Mesenchymal stem cell (in vitro differentiated cells and primary cell): ENCODE results near the gene CASKIN2.

Experiments used
- DNase-seq: peaks from one replicate; pipeline ENCODE4 v3.0.0-alpha.2; 2013
- H2AFZ ChIP-seq: one replicate; pipeline ENCODE4 v1.6.1; 2013; ENCODE audit warnings: low read depth, mild to moderate bottlenecking, control low read depth, inconsistent platforms, low read length, moderate library complexity
- H2AK5ac ChIP-seq: 2 replicates; pipeline ENCODE4 v1.6.1; 2013; ENCODE audit warnings: low read length, moderate library complexity, mild to moderate bottlenecking, inconsistent platforms; ENCODE audit not compliant: severe bottlenecking
- H2BK120ac ChIP-seq: one replicate; pipeline ENCODE4 v1.6.1; 2013; ENCODE audit warnings: low read depth, mild to moderate bottlenecking, inconsistent platforms, low read length, moderate library complexity
- H2BK12ac ChIP-seq, 2 experiments: one replicate each; pipeline ENCODE4 v1.6.1; 2013; ENCODE audit warnings: inconsistent platforms in 2 of 2, low read length in 2 of 2, mild to moderate bottlenecking in 2 of 2, moderate library complexity in 2 of 2, control low read depth in 1 of 2
- H2BK15ac ChIP-seq: one replicate; pipeline ENCODE4 v1.6.1; 2013; ENCODE audit warnings: mild to moderate bottlenecking, low read depth, inconsistent platforms; ENCODE audit not compliant: poor library complexity, severe bottlenecking
- H2BK5ac ChIP-seq: 2 replicates; pipeline ENCODE4 v1.6.1; 2013; ENCODE audit warnings: low read depth, mild to moderate bottlenecking, low read length, control low read depth, inconsistent platforms; ENCODE audit not compliant: poor library complexity, severe bottlenecking
- H3K14ac ChIP-seq, 2 experiments: one replicate each; pipeline ENCODE4 v1.6.1; 2013; ENCODE audit warnings: inconsistent platforms in 2 of 2, low read length in 2 of 2, control low read depth in 1 of 2, mild to moderate bottlenecking in 1 of 2, moderate library complexity in 1 of 2
- H3K18ac ChIP-seq, 2 experiments: one replicate each; pipeline ENCODE4 v1.6.1; 2013; ENCODE audit warnings: inconsistent platforms in 2 of 2, low read length in 2 of 2, control low read depth in 1 of 2, low read depth in 1 of 2, mild to moderate bottlenecking in 1 of 2
- H3K23ac ChIP-seq, 2 experiments: one replicate each; pipeline ENCODE4 v1.6.1; 2013; ENCODE audit warnings: inconsistent platforms in 2 of 2, low read length in 2 of 2, mild to moderate bottlenecking in 2 of 2, moderate library complexity in 2 of 2, control low read depth in 1 of 2
- H3K27ac ChIP-seq: 2 replicates; pipeline ENCODE4 v1.5.1; 2013; ENCODE audit warnings: mild to moderate bottlenecking, moderate library complexity, low read length, control low read depth, inconsistent platforms; ENCODE audit not compliant: poor library complexity, severe bottlenecking
- H3K27me3 ChIP-seq, 2 experiments: 2 replicates each; pipeline versions ENCODE4 v1.6.1 to v1.7.0; 2013; ENCODE audit warnings: low read length in 2 of 2, mild to moderate bottlenecking in 2 of 2, moderate library complexity in 2 of 2, control low read depth in 1 of 2, inconsistent platforms in 1 of 2; ENCODE audit not compliant: control insufficient read depth in 1 of 2, insufficient read depth in 1 of 2
- H3K36me3 ChIP-seq, 2 experiments: 2 replicates each; pipeline versions ENCODE4 v1.6.1 to v1.7.0; 2013; ENCODE audit warnings: low read length in 2 of 2, control low read depth in 1 of 2, inconsistent platforms in 1 of 2, low read depth in 1 of 2, mild to moderate bottlenecking in 1 of 2; ENCODE audit not compliant: insufficient read depth in 2 of 2, control insufficient read depth in 1 of 2
- H3K4ac ChIP-seq, 2 experiments: one replicate each; pipeline ENCODE4 v1.6.1; 2013; ENCODE audit warnings: inconsistent platforms in 2 of 2, low read length in 2 of 2, mild to moderate bottlenecking in 2 of 2, moderate library complexity in 2 of 2, control low read depth in 1 of 2, low read depth in 1 of 2
- H3K4me1 ChIP-seq: 2 replicates; pipeline ENCODE4 v1.6.1; 2013; ENCODE audit warnings: low read depth, low read length, control low read depth; ENCODE audit not compliant: control insufficient read depth, insufficient read depth
- H3K4me2 ChIP-seq: 2 replicates; pipeline ENCODE4 v1.6.1; 2013; ENCODE audit warnings: low read length, mild to moderate bottlenecking, inconsistent platforms; ENCODE audit not compliant: poor library complexity, severe bottlenecking
- H3K4me3 ChIP-seq, 2 experiments: 2 replicates each; pipeline versions ENCODE4 v1.5.1 to v1.7.0; 2013; ENCODE audit warnings: low read length in 2 of 2, mild to moderate bottlenecking in 2 of 2, control low read depth in 1 of 2, low read depth in 1 of 2; ENCODE audit not compliant: insufficient read depth in 1 of 2
- H3K79me1 ChIP-seq: replicated peaks from 2 replicates; pipeline ENCODE4 v1.6.1; 2013; ENCODE audit warnings: mild to moderate bottlenecking, control low read depth, low read length, inconsistent platforms; ENCODE audit not compliant: poor library complexity, severe bottlenecking
- H3K9ac ChIP-seq: 2 replicates; pipeline ENCODE4 v1.7.0; 2013; ENCODE audit warnings: mild to moderate bottlenecking, low read length, moderate library complexity
- H3K9me3 ChIP-seq: 2 replicates; pipeline ENCODE4 v1.7.0; 2013; ENCODE audit warnings: mild to moderate bottlenecking, low read length; ENCODE audit not compliant: control insufficient read depth
- H4K8ac ChIP-seq: one replicate; pipeline ENCODE4 v1.6.1; 2013; ENCODE audit warnings: inconsistent platforms, mild to moderate bottlenecking, low read length, moderate library complexity
- H4K91ac ChIP-seq: one replicate; pipeline ENCODE4 v1.6.1; 2013; ENCODE audit warnings: mild to moderate bottlenecking, low read length, inconsistent platforms
- WGBS: methylation state at CpG from one replicate; pipeline ENCODE4 v1.1.7; 2013; ENCODE audit warnings: mixed read lengths; 5-methylcytosine and 5-hydroxymethylcytosine counted together

Gene CASKIN2

GRCh38 chr17:75503976-75504346 lies 11.4 kb downstream of the CASKIN2 start:
- no peak overlapping the region for H4K91ac ChIP-seq
- DNase-seq: no peak
- no peak overlapping the region for H3K23ac ChIP-seq
- H3K18ac ChIP-seq: no peak overlapping the region
- no peak overlapping the region for H3K14ac ChIP-seq
- H2BK15ac ChIP-seq: no peak overlapping the region
- no peak overlapping the region for H2BK12ac ChIP-seq
- H3K4me1 ChIP-seq: peaks cover 16% of the 10 kb centered on the region
- H3K9ac ChIP-seq: no peak overlapping the region
- peaks cover 43 to 100% of the 10 kb centered on the region in 2 experiments for H3K36me3 ChIP-seq
- no peak overlapping the region for H3K27ac ChIP-seq
- no peaks in the 10 kb centered on the region for H3K9me3 ChIP-seq
- H2BK5ac ChIP-seq: no peak overlapping the region
- H3K4me3 ChIP-seq: no peak overlapping the region
- H4K8ac ChIP-seq: no peak overlapping the region
- H3K4me2 ChIP-seq: no peak overlapping the region
- H3K27me3 ChIP-seq: no peaks in the 10 kb centered on the region
- no peak overlapping the region for H2AFZ ChIP-seq
- H3K4ac ChIP-seq: no peak overlapping the region
- no peak overlapping the region for H2BK120ac ChIP-seq
- no peak overlapping the region for H2AK5ac ChIP-seq
- WGBS: 84% methylated on average over 9 of the region's 13 CpGs
- peaks cover 9% of the 10 kb centered on the region for H3K79me1 ChIP-seq

- H3K4me1 ChIP-seq: peaks cover 15% of the 10 kb centered on the region
- no peak overlapping the region for H2BK120ac ChIP-seq
- no peak overlapping the region for H4K91ac ChIP-seq
- no peak overlapping the region for H3K14ac ChIP-seq
- no peak overlapping the region for H2BK12ac ChIP-seq
- no peak overlapping the region for H3K4me3 ChIP-seq
- no peak overlapping the region for H2BK5ac ChIP-seq
- peaks cover 5% of the 10 kb centered on the region for H3K79me1 ChIP-seq
- H3K27me3 ChIP-seq: no peaks in the 10 kb centered on the region
- H3K9ac ChIP-seq: no peak overlapping the region
- no peak overlapping the region for H2AK5ac ChIP-seq
- H2AFZ ChIP-seq: no peak overlapping the region
- no peak overlapping the region for H3K4ac ChIP-seq
- H3K23ac ChIP-seq: no peak overlapping the region
- 89% methylated on average over 23 of the region's 23 CpGs for WGBS
- H3K18ac ChIP-seq: no peak overlapping the region
- H3K27ac ChIP-seq: no peak overlapping the region
- no peaks in the 10 kb centered on the region for H3K9me3 ChIP-seq
- DNase-seq: no peak
- no peak overlapping the region for H3K4me2 ChIP-seq
- H2BK15ac ChIP-seq: no peak overlapping the region
- peaks cover 48 to 100% of the 10 kb centered on the region in 2 experiments for H3K36me3 ChIP-seq
- H4K8ac ChIP-seq: no peak overlapping the region
These were observed 11.9 kb downstream of the CASKIN2 start for GRCh38 chr17:75503337-75503950.

- no peak overlapping the region for H3K27ac ChIP-seq
- no peak overlapping the region for H2BK15ac ChIP-seq
- H3K14ac ChIP-seq: no peak overlapping the region
- no peak overlapping the region for H2BK5ac ChIP-seq
- no peak overlapping the region for H2BK12ac ChIP-seq
- H3K4me3 ChIP-seq: no peak overlapping the region
- no peak overlapping the region for H4K8ac ChIP-seq
- H3K4ac ChIP-seq: no peak overlapping the region
- peaks cover 1% of the 10 kb centered on the region for H3K79me1 ChIP-seq
- H3K9ac ChIP-seq: no peak overlapping the region
- H3K4me1 ChIP-seq: peaks cover 9% of the 10 kb centered on the region
- H3K36me3 ChIP-seq: peaks cover 54 to 100% of the 10 kb centered on the region in 2 experiments
- no peak overlapping the region for H2AK5ac ChIP-seq
- H2AFZ ChIP-seq: no peak overlapping the region
- H3K9me3 ChIP-seq: no peaks in the 10 kb centered on the region
- no peak for DNase-seq
- no peak overlapping the region for H3K18ac ChIP-seq
- H4K91ac ChIP-seq: no peak overlapping the region
- WGBS: 97% methylated on average over 24 of the region's 25 CpGs
- no peak overlapping the region for H3K4me2 ChIP-seq
- H2BK120ac ChIP-seq: no peak overlapping the region
- H3K23ac ChIP-seq: no peak overlapping the region
- no peaks in the 10 kb centered on the region for H3K27me3 ChIP-seq
These were observed 12.5 kb downstream of the CASKIN2 start for GRCh38 chr17:75502721-75503329.

- Histone ChIP-seq H3K36me3 (peaks cover 57 to 98% of the 10 kb centered on the region in 2 experiments), H3K23ac (no peak overlapping the region), H3K4me1 (peaks cover 9% of the 10 kb centered on the region), H3K9ac (no peak overlapping the region), H2BK12ac (no peak overlapping the region), H2BK5ac (no peak overlapping the region), H3K4me2 (no peak overlapping the region), H2BK120ac (no peak overlapping the region), H3K27ac (no peak overlapping the region), H4K91ac (no peak overlapping the region), H3K9me3 (no peaks in the 10 kb centered on the region), H3K27me3 (no peaks in the 10 kb centered on the region), H3K18ac (no peak overlapping the region), H3K14ac (no peak overlapping the region), H4K8ac (no peak overlapping the region), H2AFZ (no peak overlapping the region), H2AK5ac (no peak overlapping the region), H2BK15ac (no peak overlapping the region), H3K4me3 (no peak overlapping the region), H3K79me1 (peaks cover 1% of the 10 kb centered on the region), H3K4ac (no peak overlapping the region)
- DNase-seq: no peak
- WGBS: 93% methylated on average over 40 of the region's 40 CpGs
These were observed 13.1 kb downstream of the CASKIN2 start for GRCh38 chr17:75502072-75502720.
